ENCODE measurements around the gene SHROOM4. TPM values are rescaled to one million over a fixed set of nuclear protein-coding genes. Genes with fewer than 3 reads are reported as not detected.

Gene SHROOM4
- total and polyA plus RNA-seq, 2 of the 13 experiments (the other 11 are each of a cell fraction or from before 2014, with no cell fraction given) = 0.08 to 0.18 TPM

DNA sequence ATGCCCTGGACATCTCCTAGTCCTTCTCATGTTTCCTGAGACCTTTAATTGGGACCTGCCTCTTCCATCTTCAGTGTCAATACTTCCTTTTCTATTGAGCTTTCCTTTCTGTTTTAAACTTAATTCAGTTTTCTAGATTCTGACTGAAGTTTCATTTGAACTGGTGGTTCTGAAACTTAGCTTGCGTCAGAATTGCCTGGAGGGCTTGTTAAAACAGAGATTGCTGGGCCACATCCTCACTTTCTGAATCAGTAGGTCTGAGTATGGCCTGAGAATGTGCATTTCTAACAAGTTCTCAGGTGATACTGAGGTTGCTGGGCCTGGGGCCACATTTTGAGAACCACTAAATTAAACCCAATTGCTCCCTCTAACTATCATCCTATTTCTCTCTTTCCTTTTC is 191.2 kb downstream of the SHROOM4 start (continued):
- TF ChIP-seq, protein P1, sequence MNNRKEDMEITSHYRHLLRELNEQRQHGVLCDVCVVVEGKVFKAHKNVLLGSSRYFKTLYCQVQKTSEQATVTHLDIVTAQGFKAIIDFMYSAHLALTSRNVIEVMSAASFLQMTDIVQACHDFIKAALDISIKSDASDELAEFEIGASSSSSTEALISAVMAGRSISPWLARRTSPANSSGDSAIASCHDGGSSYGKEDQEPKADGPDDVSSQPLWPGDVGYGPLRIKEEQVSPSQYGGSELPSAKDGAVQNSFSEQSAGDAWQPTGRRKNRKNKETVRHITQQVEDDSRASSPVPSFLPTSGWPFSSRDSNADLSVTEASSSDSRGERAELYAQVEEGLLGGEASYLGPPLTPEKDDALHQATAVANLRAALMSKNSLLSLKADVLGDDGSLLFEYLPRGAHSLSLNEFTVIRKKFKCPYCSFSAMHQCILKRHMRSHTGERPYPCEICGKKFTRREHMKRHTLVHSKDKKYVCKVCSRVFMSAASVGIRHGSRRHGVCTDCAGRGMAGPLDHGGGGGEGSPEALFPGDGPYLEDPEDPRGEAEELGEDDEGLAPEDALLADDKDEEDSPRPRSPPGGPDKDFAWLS (CRISPR knock-in tag; IDR thresholded peaks at IDR 0.05; ENCODE audit: borderline replicate concordance) = no peak
- no peak for TF ChIP-seq AFF4 (CRISPR knock-in tag; IDR thresholded peaks at IDR 0.05)
- TF ChIP-seq RORA (CRISPR knock-in tag; IDR thresholded peaks at IDR 0.05) = no peak
- TF ChIP-seq BRD4 (CRISPR knock-in tag; IDR thresholded peaks at IDR 0.05) = no peak

DNA sequence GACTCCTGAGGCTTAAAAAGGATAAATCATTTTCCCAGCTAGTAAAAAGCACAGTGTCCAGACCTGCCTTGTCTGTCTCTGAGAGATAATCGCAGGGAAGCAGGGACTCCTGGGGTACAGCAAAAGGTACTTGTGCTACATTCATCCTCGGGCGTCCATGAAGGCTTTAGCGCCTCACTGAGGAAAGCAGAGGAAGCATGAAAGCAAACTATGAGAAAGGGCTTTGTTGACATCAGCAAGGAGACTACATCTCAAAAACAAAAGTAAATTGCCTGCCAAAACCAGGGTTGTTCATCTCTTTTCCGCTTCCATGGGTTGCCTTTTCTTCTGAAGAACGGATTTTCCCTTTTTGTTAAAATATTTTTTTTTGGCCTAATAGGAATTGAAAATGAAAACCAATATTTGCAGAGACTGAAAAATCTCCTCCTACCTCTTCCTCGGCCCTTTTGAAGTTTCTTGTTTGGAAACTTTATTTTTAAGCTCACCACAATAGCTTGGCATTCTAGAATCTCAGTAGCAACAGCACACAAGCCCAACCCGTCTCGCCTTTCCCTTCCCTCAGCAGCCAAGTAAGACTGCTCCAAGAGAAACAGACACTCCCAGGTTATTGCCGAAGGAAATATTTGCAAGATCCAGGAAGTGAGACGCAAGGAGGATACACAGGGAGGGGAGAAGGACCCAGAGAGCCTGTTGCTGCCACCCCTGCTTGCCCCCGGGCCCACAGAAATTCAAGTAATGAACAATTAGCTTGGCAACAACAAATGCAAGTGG is 195.0 kb downstream of the SHROOM4 start:
- 59% methylated on average over 12 of the region's 12 CpGs for WGBS (ENCODE audit: low lambda C conversion rate)
- DNase-seq (ENCODE audit: low spot score) (no peak), ATAC-seq (no peak), FAIRE-seq (no peak)
- CTCF ChIA-PET (ENCODE audit: low intra/inter-chr PET ratio, low total read pairs) = no interaction called here
- no peaks in the 10 kb centered on the region for H3K36me3 ChIP-seq (replicated peaks in 1 of 2; ENCODE audit: control insufficient read depth in 1 of 2, insufficient read depth in 2 of 2, low read length in 2 of 2)
- BruUV-seq (replicated peaks) = no TSS peak
- no peak overlapping the region for H3K27ac ChIP-seq (ENCODE audit: extremely low read length, insufficient read depth, low read length)
- POLR2A ChIA-PET = no interaction called here
- no peak overlapping the region for H3K4me2 ChIP-seq (ENCODE audit: low read depth, low read length)
- H3K27me3 ChIP-seq (ENCODE audit: control insufficient read depth in 1 of 2, insufficient read depth in 2 of 2, low read length in 2 of 2) = no peaks in the 10 kb centered on the region
- H3K9ac ChIP-seq (ENCODE audit: insufficient read depth, low read depth, low read length) = no peak overlapping the region
- intact Hi-C loops (cut with micrococcal nuclease; ENCODE audit: unreplicated experiment) = no loop called here
- in situ Hi-C loops (cut with HindIII; ENCODE audit: extremely low pct_ligation_motif_present, low pct_unique_long_range_greater_than_20kb) = no loop called here
- H3K9me3 ChIP-seq (ENCODE audit: low read length) = no peaks in the 10 kb centered on the region
- no peaks in the 10 kb centered on the region for H4K20me1 ChIP-seq (ENCODE audit: insufficient read depth, low read length)
- H3K79me2 ChIP-seq (ENCODE audit: insufficient read depth, low read length) = no peaks in the 10 kb centered on the region
- H3K4me1 ChIP-seq (ENCODE audit: insufficient read depth, low read length) = no peaks in the 10 kb centered on the region
- no peak overlapping the region for H3K4me3 ChIP-seq (replicated peaks in 1 of 3; ENCODE audit: insufficient read depth in 1 of 3, low read depth in 2 of 3, low read length in 3 of 3)
- no peak overlapping the region for H2AFZ ChIP-seq (ENCODE audit: low read length)
- no peak for TF ChIP-seq PRPF4 (IDR thresholded peaks at IDR 0.05; ENCODE audit: low read depth, low read length, poor library complexity, severe bottlenecking)
- no peak for TF ChIP-seq PAWR (CRISPR knock-in tag; IDR thresholded peaks at IDR 0.05; ENCODE audit: borderline replicate concordance)
- no peak for TF ChIP-seq SMYD3 (CRISPR knock-in tag; IDR thresholded peaks at IDR 0.05)
- no peak for TF ChIP-seq SNAI1 (CRISPR knock-in tag; IDR thresholded peaks at IDR 0.05; ENCODE audit: borderline replicate concordance)
- TF ChIP-seq ZEB1 (IDR thresholded peaks at IDR 0.05; ENCODE audit: insufficient replicate concordance, low read depth) = no peak
- TF ChIP-seq CENPBD1 (CRISPR knock-in tag; IDR thresholded peaks at IDR 0.05; ENCODE audit: borderline replicate concordance, low read depth) = no peak
- no peak for TF ChIP-seq NCOA5 (CRISPR knock-in tag; IDR thresholded peaks at IDR 0.05)
- TF ChIP-seq ZNF17 (CRISPR knock-in tag; IDR thresholded peaks at IDR 0.05) = no peak
- TF ChIP-seq ZNF569 (CRISPR knock-in tag; IDR thresholded peaks at IDR 0.05; ENCODE audit: borderline replicate concordance) = no peak
- TF ChIP-seq ZNF766 (CRISPR knock-in tag; IDR thresholded peaks at IDR 0.05; ENCODE audit: borderline replicate concordance) = no peak
- no peak for TF ChIP-seq IKZF4 (CRISPR knock-in tag; IDR thresholded peaks at IDR 0.05; ENCODE audit: borderline replicate concordance, low read depth, not compliant biosample characterization)
- TF ChIP-seq KMT2A (CRISPR knock-in tag; IDR thresholded peaks at IDR 0.05) = no peak
- no peak for TF ChIP-seq FIP1L1 (IDR thresholded peaks at IDR 0.05; ENCODE audit: borderline replicate concordance, insufficient read depth, low read depth, low read length)

Measured in HepG2 (cell line).